SU-DHL-6 (cell line): ENCODE data around the gene UCP1.

Source experiments
- CTCF ChIP-seq: fragments of 200-600 bp; sonication (generic); IDR thresholded peaks from one replicate; pipeline ENCODE4 v1.5.1; 2017; ENCODE audit warnings: antibody characterized with exemption, mild to moderate bottlenecking, low read length, moderate library complexity; ENCODE audit not compliant: insufficient read depth, poor library complexity, severe bottlenecking
- EZH2phosphoT487 ChIP-seq: fragments of 200-600 bp; sonication (generic), shearing (Covaris generic); conservative IDR thresholded peaks from 2 replicates; pipeline ENCODE4 v1.6.1; 2018; ENCODE audit warnings: mild to moderate bottlenecking, antibody characterized with exemption, low read length, moderate library complexity, mixed read lengths

- no peak for TF ChIP-seq CTCF
- no peak for TF ChIP-seq EZH2phosphoT487
These were observed 39.3 kb downstream of the UCP1 start for GRCh38 chr4:140529434-140529833.
